ENCODE results near the gene KRTAP27-1. TPM values are rescaled to one million over a fixed set of nuclear protein-coding genes. Genes with fewer than 3 reads are reported as not detected.

The KRTAP27-1 gene
- total RNA-seq, 3 donors from 2014 or later (not counting 1 experiment from before 2014, with no cell fraction given), result not detected

DNA sequence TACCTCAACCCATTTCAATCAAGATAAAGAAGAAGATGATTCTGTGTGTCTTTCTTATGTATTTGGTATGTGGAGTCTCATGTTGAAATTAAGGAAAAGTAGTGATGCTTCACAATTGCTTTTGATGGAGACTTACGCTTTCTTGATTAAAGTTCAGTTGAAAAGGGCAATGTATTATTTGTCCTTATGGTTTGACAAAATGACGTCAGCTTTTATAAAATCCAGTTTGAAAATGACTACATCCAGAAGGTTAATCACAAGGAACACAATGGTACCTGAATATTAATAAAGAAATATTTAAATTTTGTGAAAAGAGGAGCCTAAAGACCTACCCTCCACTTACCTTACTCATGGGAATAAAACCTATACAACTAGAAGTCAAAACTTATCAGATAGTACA lies 21.8 kb downstream of the KRTAP27-1 start:
- intact Hi-C loops (cut with micrococcal nuclease), result no loop called here

DNA sequence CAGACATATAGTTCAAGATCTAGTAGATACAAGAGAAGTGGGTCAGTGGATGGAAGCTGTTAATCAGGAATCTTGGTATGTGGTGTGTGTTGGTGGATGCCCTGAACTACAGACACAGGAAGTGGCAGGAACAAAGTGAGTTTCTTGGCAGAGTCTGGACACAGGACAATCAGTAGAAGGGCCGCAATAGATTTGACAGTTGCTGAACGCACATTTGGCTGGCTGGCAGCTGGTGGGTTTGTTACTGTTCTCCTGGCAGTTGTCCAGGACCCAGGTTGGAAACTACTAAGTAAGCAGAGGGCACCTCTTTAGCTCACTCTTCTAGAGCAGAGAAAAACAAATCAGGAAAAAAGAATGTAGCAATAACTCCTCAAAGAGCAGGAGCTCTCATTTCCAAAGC lies 30.6 kb downstream of the KRTAP27-1 start:
- H3K4me3 Mint-ChIP-seq, result no peak overlapping the region
- H3K9me3 Mint-ChIP-seq, result peaks cover 6 to 10% of the 10 kb centered on the region in 2 donors
- no peaks in the 10 kb centered on the region for H3K27me3 Mint-ChIP-seq (ENCODE audit: low read depth in 2 of 2)
- TF ChIP-seq, protein P1, sequence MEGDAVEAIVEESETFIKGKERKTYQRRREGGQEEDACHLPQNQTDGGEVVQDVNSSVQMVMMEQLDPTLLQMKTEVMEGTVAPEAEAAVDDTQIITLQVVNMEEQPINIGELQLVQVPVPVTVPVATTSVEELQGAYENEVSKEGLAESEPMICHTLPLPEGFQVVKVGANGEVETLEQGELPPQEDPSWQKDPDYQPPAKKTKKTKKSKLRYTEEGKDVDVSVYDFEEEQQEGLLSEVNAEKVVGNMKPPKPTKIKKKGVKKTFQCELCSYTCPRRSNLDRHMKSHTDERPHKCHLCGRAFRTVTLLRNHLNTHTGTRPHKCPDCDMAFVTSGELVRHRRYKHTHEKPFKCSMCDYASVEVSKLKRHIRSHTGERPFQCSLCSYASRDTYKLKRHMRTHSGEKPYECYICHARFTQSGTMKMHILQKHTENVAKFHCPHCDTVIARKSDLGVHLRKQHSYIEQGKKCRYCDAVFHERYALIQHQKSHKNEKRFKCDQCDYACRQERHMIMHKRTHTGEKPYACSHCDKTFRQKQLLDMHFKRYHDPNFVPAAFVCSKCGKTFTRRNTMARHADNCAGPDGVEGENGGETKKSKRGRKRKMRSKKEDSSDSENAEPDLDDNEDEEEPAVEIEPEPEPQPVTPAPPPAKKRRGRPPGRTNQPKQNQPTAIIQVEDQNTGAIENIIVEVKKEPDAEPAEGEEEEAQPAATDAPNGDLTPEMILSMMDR (IDR thresholded peaks at IDR 0.05), result no peak
- Histone ChIP-seq H3K27ac (ENCODE audit: low read length) (no peak overlapping the region), H3K4me1 (ENCODE audit: control insufficient read depth, insufficient read depth, low read length) (no peaks in the 10 kb centered on the region), H3K27me3 (ENCODE audit: control insufficient read depth, insufficient read depth, low read length) (no peaks in the 10 kb centered on the region), H3K36me3 (ENCODE audit: control insufficient read depth, insufficient read depth, low read length) (no peaks in the 10 kb centered on the region), H3K9me3 (ENCODE audit: control insufficient read depth, insufficient read depth, low read length) (no peaks in the 10 kb centered on the region), H3K4me3 (ENCODE audit: low read length) (no peak overlapping the region)
- DNase-seq (no peak), ATAC-seq (no peak)
- no peaks in the 10 kb centered on the region for H3K4me1 Mint-ChIP-seq
- 92% methylated on average over 2 of the region's 2 CpGs for WGBS (ENCODE audit: insufficient coverage)
- H3K36me3 Mint-ChIP-seq, result no peaks in the 10 kb centered on the region
- intact Hi-C loops (cut with micrococcal nuclease), result no loop called here
- H3K27ac Mint-ChIP-seq, result no peak overlapping the region

More for the DNA sequence above, 21.8 kb downstream of the KRTAP27-1 start:
- no peaks in the 10 kb centered on the region for H3K27me3 Mint-ChIP-seq (ENCODE audit: low read depth in 2 of 2)
- H3K4me3 Mint-ChIP-seq, result no peak overlapping the region
- no peaks in the 10 kb centered on the region for H3K9me3 ChIP-seq (ENCODE audit: control insufficient read depth, insufficient read depth, low read length)
- no peaks in the 10 kb centered on the region for H3K27me3 ChIP-seq (ENCODE audit: control insufficient read depth, insufficient read depth, low read length)
- DNase-seq (no peak), ATAC-seq (no peak)
- no peak overlapping the region for H3K27ac ChIP-seq (ENCODE audit: low read length)
- no peak overlapping the region for H3K4me3 ChIP-seq (ENCODE audit: low read length)
- no peaks in the 10 kb centered on the region for H3K4me1 ChIP-seq (ENCODE audit: control insufficient read depth, insufficient read depth, low read length)
- TF ChIP-seq, protein P1 (IDR thresholded peaks at IDR 0.05), result no peak
- H3K4me1 Mint-ChIP-seq, result no peaks in the 10 kb centered on the region
- no peaks in the 10 kb centered on the region for H3K36me3 ChIP-seq (ENCODE audit: control insufficient read depth, insufficient read depth, low read length)
- 71% methylated on average over 1 of the region's 2 CpGs for WGBS (ENCODE audit: insufficient coverage)
- H3K9me3 Mint-ChIP-seq, result peaks cover 7 to 16% of the 10 kb centered on the region in 2 donors
- no peaks in the 10 kb centered on the region for H3K36me3 Mint-ChIP-seq
- H3K27ac Mint-ChIP-seq, result no peak overlapping the region

DNA sequence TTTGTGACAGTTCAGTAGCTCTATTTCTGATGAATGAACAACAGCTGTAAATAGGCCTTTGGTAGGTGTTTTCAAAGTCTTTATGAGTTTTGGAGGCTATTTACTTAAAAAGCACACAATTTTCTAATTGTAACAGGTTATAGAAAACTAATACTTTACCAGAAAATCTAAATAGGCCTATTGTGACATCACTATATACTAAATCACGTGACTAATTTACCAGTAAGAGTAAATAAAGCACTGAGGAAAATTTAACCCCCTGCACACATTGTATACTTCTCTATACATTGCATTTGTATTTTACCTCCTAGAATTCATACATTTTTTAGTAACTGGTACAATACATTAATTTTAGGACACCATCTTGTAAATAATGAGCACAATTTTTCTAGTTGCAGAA lies 32.4 kb downstream of the KRTAP27-1 start:
- H3K27me3 ChIP-seq (ENCODE audit: control insufficient read depth, insufficient read depth, low read length), result no peaks in the 10 kb centered on the region
- TF ChIP-seq, protein P1 (IDR thresholded peaks at IDR 0.05), result no peak
- H3K27ac ChIP-seq (ENCODE audit: low read length), result no peak overlapping the region
- no peaks in the 10 kb centered on the region for H3K9me3 ChIP-seq (ENCODE audit: control insufficient read depth, insufficient read depth, low read length)
- Mint-ChIP-seq H3K27me3 (ENCODE audit: low read depth in 2 of 2) (no peaks in the 10 kb centered on the region), H3K4me1 (no peaks in the 10 kb centered on the region), H3K9me3 (peaks cover 6 to 10% of the 10 kb centered on the region in 2 donors), H3K36me3 (no peaks in the 10 kb centered on the region), H3K27ac (no peak overlapping the region), H3K4me3 (no peak overlapping the region)
- ATAC-seq (no peak), DNase-seq (no peak)
- no peaks in the 10 kb centered on the region for H3K4me1 ChIP-seq (ENCODE audit: control insufficient read depth, insufficient read depth, low read length)
- no peaks in the 10 kb centered on the region for H3K36me3 ChIP-seq (ENCODE audit: control insufficient read depth, insufficient read depth, low read length)
- intact Hi-C loops (cut with micrococcal nuclease), result no loop called here
- no CpG with 5 or more reads among the region's 1 CpG for WGBS (ENCODE audit: insufficient coverage)
- no peak overlapping the region for H3K4me3 ChIP-seq (ENCODE audit: low read length)

DNA sequence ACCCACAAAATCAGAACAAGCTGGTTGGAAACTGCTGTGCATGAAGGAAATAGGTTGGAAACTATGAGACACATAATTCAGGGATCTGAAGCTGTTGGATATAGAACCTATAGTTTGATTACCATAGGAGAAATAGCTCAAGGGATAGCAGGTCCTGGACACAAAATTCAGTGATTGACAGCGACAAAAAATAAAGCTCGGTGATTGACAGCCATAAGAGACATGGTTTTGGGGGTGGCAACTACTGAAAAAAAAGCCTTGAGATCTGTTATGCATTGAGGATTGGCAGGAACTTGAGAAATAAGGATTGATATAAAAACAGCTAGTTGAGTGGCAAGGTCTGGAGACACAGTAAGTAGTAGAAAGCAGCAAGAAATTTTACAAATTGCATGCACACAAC lies 48.3 kb downstream of the KRTAP27-1 start, which contains the start of gene KRTAP25-1:
TSS of gene KRTAP25-1 (minus strand) at position 300 of the 400 bp plus-strand sequence. CDS start at position 276, 24 bp downstream.
- H3K9me3 Mint-ChIP-seq, result peaks cover 12 to 13% of the 10 kb centered on the region in 2 donors
- WGBS (ENCODE audit: insufficient coverage), result 98% methylated on average over 2 of the region's 2 CpGs

More for the DNA sequence above, 48.3 kb downstream of the KRTAP27-1 start, which contains the start of gene KRTAP25-1:
- H3K27ac Mint-ChIP-seq, result no peak within 1 kb of the TSS
- H3K4me3 Mint-ChIP-seq, result no peak within 1 kb of the TSS
- H3K27me3 Mint-ChIP-seq (ENCODE audit: low read depth in 2 of 2), result no peaks in the 10 kb centered on the region
- no peak for DNase-seq
- TF ChIP-seq, protein P1 (IDR thresholded peaks at IDR 0.05), result no peak
- no peaks in the 10 kb centered on the region for H3K36me3 ChIP-seq (ENCODE audit: control insufficient read depth, insufficient read depth, low read length)
- H3K36me3 Mint-ChIP-seq, result no peaks in the 10 kb centered on the region
- H3K27ac ChIP-seq (ENCODE audit: low read length), result no peak within 1 kb of the TSS
- no peak within 1 kb of the TSS for H3K4me3 ChIP-seq (ENCODE audit: low read length)
- H3K4me1 Mint-ChIP-seq, result no peaks in the 10 kb centered on the region
- H3K27me3 ChIP-seq (ENCODE audit: control insufficient read depth, insufficient read depth, low read length), result no peaks in the 10 kb centered on the region
- intact Hi-C loops (cut with micrococcal nuclease), result no loop called here
- no peak for ATAC-seq
- no peaks in the 10 kb centered on the region for H3K9me3 ChIP-seq (ENCODE audit: control insufficient read depth, insufficient read depth, low read length)
- no peaks in the 10 kb centered on the region for H3K4me1 ChIP-seq (ENCODE audit: control insufficient read depth, insufficient read depth, low read length)
